SU-DHL-6 (cell line): Measurements from ENCODE around the gene DENND1B.

ENCODE experiments used
- H2AFZ ChIP-seq: fragments of 200-600 bp; sonication (generic); 2 replicates; pipeline ENCODE4 v1.6.1; 2014; ENCODE audit warnings: low read depth, mild to moderate bottlenecking, moderate library complexity, mixed read lengths, antibody characterized with exemption, low read length; ENCODE audit not compliant: severe bottlenecking
- H3F3A ChIP-seq: fragments of 200-600 bp; shearing (Covaris generic); 2 replicates; pipeline ENCODE4 v1.6.0; 2016; ENCODE audit warnings: antibody characterized with exemption, mild to moderate bottlenecking; ENCODE audit not compliant: insufficient read depth
- H3K27ac ChIP-seq: fragments of 200-600 bp; sonication (generic); 2 replicates; pipeline ENCODE4 v1.5.1; 2016; ENCODE audit warnings: low read depth, mild to moderate bottlenecking, low read length, moderate library complexity, mixed read lengths
- H3K27me3 ChIP-seq: fragments of 200-600 bp; sonication (generic), shearing (Covaris generic); 2 replicates; pipeline ENCODE4 v1.6.0; 2014; ENCODE audit warnings: mild to moderate bottlenecking, low read length
- H3K36me3 ChIP-seq: fragments of 200-600 bp; sonication (generic); 2 replicates; pipeline ENCODE4 v1.6.1; 2014; ENCODE audit warnings: mild to moderate bottlenecking, low read length, mixed read lengths
- H3K4me2 ChIP-seq: fragments of 300-600, 200-600 bp; shearing (Covaris generic), sonication (generic); 2 replicates; pipeline ENCODE4 v1.6.0; 2014; ENCODE audit warnings: low read length, low read depth, mild to moderate bottlenecking; ENCODE audit not compliant: poor library complexity, severe bottlenecking
- H3K4me3 ChIP-seq: fragments of 200-600 bp; sonication (generic); 2 replicates; pipeline ENCODE4 v1.5.1; 2014; ENCODE audit warnings: antibody characterized with exemption, low read length, mild to moderate bottlenecking, mixed read lengths; ENCODE audit not compliant: insufficient read depth, poor library complexity, severe bottlenecking
- H3K79me2 ChIP-seq: fragments of 200-600 bp; sonication (generic); 2 replicates; pipeline ENCODE4 v1.6.1; 2014; ENCODE audit warnings: mild to moderate bottlenecking, low read length, moderate library complexity; ENCODE audit not compliant: insufficient read depth
- H3K9ac ChIP-seq: fragments of 200-600 bp; sonication (generic); 2 replicates; pipeline ENCODE4 v1.7.0; 2014; ENCODE audit warnings: mild to moderate bottlenecking, low read length
- H3K9me2 ChIP-seq: fragments of 200-600 bp; sonication (generic); replicated peaks from 2 replicates; pipeline ENCODE4 v1.6.1; 2014; ENCODE audit warnings: low read length; ENCODE audit not compliant: insufficient read depth
- H3K9me3 ChIP-seq: fragments of 200-600 bp; sonication (generic); 2 replicates; pipeline ENCODE4 v1.6.1; 2014; ENCODE audit warnings: low read length, mixed read lengths; ENCODE audit not compliant: insufficient read depth
- H4K20me1 ChIP-seq: fragments of 200-600 bp; sonication (generic); 2 replicates; pipeline ENCODE4 v1.6.1; 2014; ENCODE audit warnings: low read depth, mild to moderate bottlenecking, antibody characterized with exemption, low read length, moderate library complexity, mixed read lengths
- CTCF ChIP-seq: fragments of 200-600 bp; sonication (generic); IDR thresholded peaks from one replicate; pipeline ENCODE4 v1.5.1; 2017; ENCODE audit warnings: antibody characterized with exemption, mild to moderate bottlenecking, low read length, moderate library complexity; ENCODE audit not compliant: insufficient read depth, poor library complexity, severe bottlenecking
- EZH2phosphoT487 ChIP-seq: fragments of 200-600 bp; sonication (generic), shearing (Covaris generic); conservative IDR thresholded peaks from 2 replicates; pipeline ENCODE4 v1.6.1; 2018; ENCODE audit warnings: mild to moderate bottlenecking, antibody characterized with exemption, low read length, moderate library complexity, mixed read lengths

The DENND1B gene

GRCh38 chr1:197725976-197726375 lies 49.3 kb downstream of the DENND1B start:
- Histone ChIP-seq H3K9me3 (peaks cover 18% of the 10 kb centered on the region; the same call in 1 of the 2 replicates), H3K79me2 (peaks cover 74% of the 10 kb centered on the region), H3K36me3 (peaks cover 59% of the 10 kb centered on the region), H3K9ac (no peak overlapping the region), H3F3A (0 out of 2 replicates have a peak, but pooled peaks cover 3% of the 10 kb centered on the region), H3K4me2 (no peak overlapping the region), H4K20me1 (no peaks in the 10 kb centered on the region), H3K27ac (no peak overlapping the region), H3K9me2 (no peaks in the 10 kb centered on the region), H2AFZ (no peak overlapping the region), H3K27me3 (no peaks in the 10 kb centered on the region), H3K4me3 (no peak overlapping the region)
- TF ChIP-seq EZH2phosphoT487 (no peak), CTCF (no peak)

GRCh38 chr1:197725044-197725443 lies 50.2 kb downstream of the DENND1B start:
- Histone ChIP-seq H3K4me3 (peak overlapping the region; percentile 15), H4K20me1 (no peaks in the 10 kb centered on the region), H3K36me3 (peaks cover 52% of the 10 kb centered on the region), H2AFZ (no peak overlapping the region), H3K9ac (no peak overlapping the region), H3K27me3 (no peaks in the 10 kb centered on the region), H3K79me2 (peaks cover 68% of the 10 kb centered on the region), H3K9me3 (peaks cover 18% of the 10 kb centered on the region; the same call in 1 of the 2 replicates), H3K4me2 (no peak overlapping the region), H3K9me2 (no peaks in the 10 kb centered on the region), H3F3A (peaks cover 3% of the 10 kb centered on the region; the same call in 1 of the 2 replicates), H3K27ac (no peak overlapping the region)
- TF ChIP-seq CTCF (no peak), EZH2phosphoT487 (no peak)

- Histone ChIP-seq H3F3A (peaks cover 22% of the 10 kb centered on the region; the same call in 1 of the 2 replicates), H3K4me2 (no peak overlapping the region), H3K4me3 (no peak overlapping the region), H4K20me1 (no peaks in the 10 kb centered on the region; the same call in 1 of the 2 replicates), H3K27me3 (no peaks in the 10 kb centered on the region), H3K9me3 (no peaks in the 10 kb centered on the region), H3K79me2 (0 out of 2 replicates have a peak, but pooled peaks cover 3% of the 10 kb centered on the region), H2AFZ (no peak overlapping the region), H3K9me2 (no peaks in the 10 kb centered on the region), H3K27ac (no peak overlapping the region), H3K9ac (no peak overlapping the region), H3K36me3 (peaks cover 7% of the 10 kb centered on the region; the same call in 1 of the 2 replicates)
- TF ChIP-seq EZH2phosphoT487: no peak
- no peak for TF ChIP-seq CTCF
These were observed 59.5 kb downstream of the DENND1B start for GRCh38 chr1:197715806-197716205.
